GM18519 (cell line): ENCODE results near the gene PACS1.

Experiments
- ATAC-seq: cut with Tn5 transposase; IDR thresholded peaks from one replicate; pipeline ENCODE4 v1.9.1; 2021; ENCODE audit warnings: mild to moderate bottlenecking, moderate library complexity; ENCODE audit not compliant: unreplicated experiment, low FRiP score

PACS1 gene

GRCh38 chr11:66131937-66132632 is 62.0 kb downstream of the PACS1 start:
- no peak for ATAC-seq

GRCh38 chr11:66133216-66133775 is 63.2 kb downstream of the PACS1 start:
- ATAC-seq = no peak

GRCh38 chr11:66136752-66137123 is 66.7 kb downstream of the PACS1 start:
- ATAC-seq = no peak

- no peak for ATAC-seq
Measured at GRCh38 chr11:66139817-66140404, 69.8 kb downstream of the PACS1 start.

GRCh38 chr11:66142370-66143263 is 72.5 kb downstream of the PACS1 start:
- no peak for ATAC-seq

GRCh38 chr11:66143264-66143566 is 73.1 kb downstream of the PACS1 start:
- no peak for ATAC-seq

- no peak for ATAC-seq
Measured at GRCh38 chr11:66143996-66144678, 74.1 kb downstream of the PACS1 start.

GRCh38 chr11:66146074-66146473 is 76.0 kb downstream of the PACS1 start:
- ATAC-seq = no peak

- no peak for ATAC-seq
Measured at GRCh38 chr11:66146940-66147339, 76.9 kb downstream of the PACS1 start.

- ATAC-seq = no peak
Measured at GRCh38 chr11:66150140-66150539, 80.1 kb downstream of the PACS1 start.

- ATAC-seq = no peak
Measured at GRCh38 chr11:66150725-66151124, 80.7 kb downstream of the PACS1 start.

GRCh38 chr11:66151273-66151672 is 81.2 kb downstream of the PACS1 start:
- ATAC-seq = no peak

- no peak for ATAC-seq
Measured at GRCh38 chr11:66154109-66154508, 84.0 kb downstream of the PACS1 start.

GRCh38 chr11:66155387-66156073 is 85.5 kb downstream of the PACS1 start:
- ATAC-seq = no peak

- no peak for ATAC-seq
Measured at GRCh38 chr11:66157182-66157864, 87.3 kb downstream of the PACS1 start.

- no peak for ATAC-seq
Measured at GRCh38 chr11:66158156-66158555, 88.1 kb downstream of the PACS1 start.

GRCh38 chr11:66159324-66159984 is 89.4 kb downstream of the PACS1 start:
- no peak for ATAC-seq

GRCh38 chr11:66160709-66161108 is 90.6 kb downstream of the PACS1 start:
- no peak for ATAC-seq

GRCh38 chr11:66168289-66168688 is 98.2 kb downstream of the PACS1 start:
- no peak for ATAC-seq
